8988T (cell line): Measurements from ENCODE around the gene SLC25A48.
"Not testable (repeated sequence)": the region's sequence is repeated elsewhere in the genome, so short reads cannot be mapped to it uniquely, and the experiment has no call there.

Source experiments
- DNase-seq: peaks from one replicate; pipeline ENCODE4 v3.0.0; 2011

SLC25A48 gene

DNA sequence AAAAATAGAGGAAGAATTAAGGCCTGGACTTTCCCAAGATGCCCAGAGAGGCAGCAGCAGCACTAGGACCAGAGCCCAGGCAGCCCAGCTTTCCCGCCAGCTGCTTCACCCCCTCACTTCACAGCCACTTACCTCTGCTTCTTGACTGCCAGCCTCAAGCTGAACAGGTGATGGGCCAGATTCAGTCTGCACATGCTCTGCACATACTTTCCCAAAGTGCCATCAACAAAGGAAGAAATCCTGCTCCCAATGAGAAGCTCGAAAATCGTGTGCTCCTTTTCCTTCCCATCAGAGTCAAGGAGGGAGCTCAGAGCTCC, 4.1 kb upstream of the SLC25A48 start:
- no peak for DNase-seq

DNA sequence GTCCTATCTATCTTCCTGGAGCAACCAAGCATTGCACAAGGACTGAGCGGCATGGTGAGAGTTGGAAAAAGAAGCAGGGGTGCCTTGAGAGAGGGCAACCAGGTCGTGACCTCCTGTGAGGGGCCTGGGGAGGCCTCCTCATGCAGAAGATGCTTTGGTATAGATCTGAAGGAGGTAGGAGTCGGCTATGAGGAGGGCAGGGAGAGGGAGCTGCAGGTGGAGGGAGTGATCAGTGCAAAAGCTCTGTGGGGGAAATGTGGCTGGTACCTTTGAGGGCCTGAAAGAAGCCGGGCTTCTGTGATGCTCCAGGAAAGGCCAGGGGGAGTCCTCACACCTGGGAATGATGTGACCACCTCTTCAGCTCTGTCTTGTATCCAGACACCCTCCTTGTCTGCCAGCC, 3.6 kb upstream of the SLC25A48 start:
- no peak for DNase-seq

DNA sequence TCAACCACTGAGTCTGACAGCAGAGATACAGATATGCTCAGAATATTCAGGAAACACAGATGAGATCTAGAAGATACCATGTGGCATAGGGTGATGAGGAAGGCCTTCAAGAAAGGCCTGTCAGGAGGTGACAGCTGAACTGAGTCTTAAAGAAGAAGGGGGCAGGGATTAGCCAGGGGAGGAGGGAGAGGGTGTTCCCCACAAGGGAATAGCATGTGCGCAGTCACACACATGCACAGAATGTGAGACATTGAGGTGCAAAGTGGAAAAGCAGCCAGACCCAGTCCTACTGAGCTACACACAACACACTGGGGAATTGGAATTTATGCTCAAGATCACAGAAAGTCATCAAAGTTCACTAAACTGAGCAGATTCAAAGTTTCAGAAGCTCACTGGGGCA, 3.0 kb upstream of the SLC25A48 start:
- DNase-seq = no peak

DNA sequence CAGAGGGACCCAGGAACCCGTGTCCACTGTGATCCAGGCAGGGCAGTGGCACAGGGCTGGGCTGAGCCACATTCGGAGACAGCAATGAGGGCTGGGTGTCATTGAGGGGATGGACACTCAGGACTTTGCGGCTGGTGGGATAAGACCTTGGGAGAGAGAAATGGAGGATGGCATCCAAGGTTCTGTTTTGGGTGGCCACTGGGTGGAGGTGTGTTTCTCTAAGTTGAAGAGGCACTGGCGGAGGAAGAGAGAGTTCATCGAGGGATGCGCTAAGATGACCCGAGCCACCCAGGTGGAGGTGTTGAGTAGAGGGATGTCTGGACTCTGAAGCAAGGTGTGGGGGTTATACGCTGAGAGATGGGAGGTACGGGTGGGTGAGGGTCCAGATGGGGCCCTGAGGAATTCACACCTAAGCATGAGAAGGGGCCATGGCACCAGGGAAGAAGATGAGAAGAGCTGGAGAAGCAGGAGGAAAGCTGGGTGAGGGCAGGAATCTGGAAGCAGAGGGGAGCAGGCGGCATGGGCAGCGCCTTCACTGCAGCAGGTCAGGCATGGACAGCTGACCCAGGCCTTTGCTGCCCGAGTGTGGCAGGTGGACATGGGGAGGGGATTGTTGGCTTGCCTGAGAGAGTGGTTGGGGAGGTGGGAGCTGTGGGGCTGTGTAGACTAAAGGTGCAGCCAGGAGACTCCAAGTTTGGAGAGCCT, 2.5 kb upstream of the SLC25A48 start:
- no peak for DNase-seq

DNA sequence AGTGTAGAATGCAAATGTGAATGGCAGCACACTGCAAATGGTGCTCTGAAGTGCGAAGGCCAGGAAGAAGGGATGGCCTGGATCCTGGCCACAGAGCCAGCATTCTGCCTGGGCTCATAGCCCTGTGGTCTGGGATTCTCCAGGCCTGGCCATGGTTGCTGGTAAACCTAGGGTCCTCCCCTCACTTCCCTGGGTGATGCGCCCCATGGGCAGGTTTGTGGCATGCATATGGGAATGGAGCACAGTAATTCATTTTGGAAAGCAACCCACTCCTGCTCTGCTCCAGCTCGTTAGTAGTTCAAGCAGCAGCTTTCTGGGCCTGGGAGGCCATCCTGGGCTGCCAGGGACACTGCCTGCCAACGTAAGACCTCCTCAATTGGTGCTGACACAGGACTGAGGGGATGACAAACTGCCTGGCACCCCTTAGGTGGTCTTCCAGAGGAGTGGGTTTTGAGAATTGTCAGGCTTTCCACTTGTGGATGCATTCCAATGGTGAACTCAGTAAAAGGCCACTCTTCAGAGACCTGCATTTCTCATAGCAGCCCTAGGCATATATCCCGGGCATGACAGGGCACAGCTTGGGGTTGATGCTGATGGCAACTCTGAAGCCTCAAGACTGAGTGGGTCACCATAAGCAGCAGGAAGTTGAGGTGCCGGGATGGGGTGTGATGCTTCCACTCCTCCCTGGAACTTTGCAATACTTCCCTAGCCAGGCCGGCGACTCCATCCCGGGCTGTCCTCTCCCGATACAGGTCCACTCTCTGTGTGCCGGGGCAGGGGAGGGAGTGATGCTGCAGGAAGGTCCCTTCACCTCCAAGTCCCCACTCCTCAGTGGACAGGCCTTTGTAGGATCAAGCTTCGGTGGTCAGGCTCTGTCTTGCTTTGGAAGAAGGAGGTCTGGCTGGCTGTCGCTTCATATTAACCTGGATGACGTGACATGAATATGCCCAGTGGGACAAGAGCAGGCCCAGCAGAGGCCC, 1.2 kb upstream of the SLC25A48 start:
- no peak for DNase-seq

DNA sequence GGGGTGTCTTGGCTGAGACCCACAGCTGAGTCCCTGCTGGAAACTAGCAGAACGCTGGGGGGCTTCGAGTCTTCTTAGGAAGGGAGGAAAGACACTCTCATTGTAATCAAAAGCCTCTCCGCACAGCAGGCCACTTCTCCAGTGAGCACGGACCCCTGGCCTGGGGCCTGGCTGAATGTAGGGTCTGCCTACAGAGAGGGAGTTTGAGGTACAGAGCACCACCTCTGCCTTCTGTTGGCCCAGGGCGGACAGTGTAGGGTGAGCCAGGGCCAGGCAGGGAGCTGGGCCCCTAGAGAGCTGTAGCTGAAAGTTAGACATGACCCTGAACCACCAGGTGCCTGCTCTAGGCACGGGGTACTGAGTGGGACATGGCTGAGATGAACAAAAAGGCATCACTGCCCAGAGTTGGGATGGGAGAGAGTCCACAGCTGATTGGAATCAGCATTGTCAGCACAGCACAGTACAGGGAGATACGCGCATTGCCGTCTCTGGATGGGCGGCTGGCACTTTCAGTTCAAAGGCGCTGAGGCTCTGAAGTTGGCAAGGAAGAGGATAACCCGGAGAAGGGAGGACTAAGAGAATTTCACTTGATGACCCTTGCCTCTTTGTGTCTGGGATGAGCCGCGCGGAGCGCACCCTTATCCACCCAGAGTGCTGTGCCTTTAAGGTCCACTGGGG, 363 bp upstream of the SLC25A48 start:
- DNase-seq = no peak

DNA sequence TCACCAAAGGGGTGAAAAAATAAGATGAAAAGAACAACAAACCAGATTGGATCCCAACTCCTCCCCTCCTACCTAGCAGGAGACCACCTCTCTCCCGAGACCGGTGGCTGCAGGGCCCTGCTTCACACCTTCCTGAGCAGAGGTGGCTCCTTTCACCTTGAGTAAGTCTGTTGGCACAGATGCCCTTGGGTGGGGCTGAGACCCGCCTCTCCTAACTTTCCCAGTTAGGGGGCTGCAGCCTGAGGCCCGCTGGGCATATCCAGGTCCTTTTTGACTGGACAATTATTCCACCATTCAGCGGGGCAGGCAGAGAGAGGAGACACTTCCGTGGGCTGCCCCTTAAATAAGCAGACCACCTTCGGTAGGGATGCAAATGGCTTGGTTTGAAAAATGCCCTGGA, 1.3 kb downstream of the SLC25A48 start:
- no peak for DNase-seq

DNA sequence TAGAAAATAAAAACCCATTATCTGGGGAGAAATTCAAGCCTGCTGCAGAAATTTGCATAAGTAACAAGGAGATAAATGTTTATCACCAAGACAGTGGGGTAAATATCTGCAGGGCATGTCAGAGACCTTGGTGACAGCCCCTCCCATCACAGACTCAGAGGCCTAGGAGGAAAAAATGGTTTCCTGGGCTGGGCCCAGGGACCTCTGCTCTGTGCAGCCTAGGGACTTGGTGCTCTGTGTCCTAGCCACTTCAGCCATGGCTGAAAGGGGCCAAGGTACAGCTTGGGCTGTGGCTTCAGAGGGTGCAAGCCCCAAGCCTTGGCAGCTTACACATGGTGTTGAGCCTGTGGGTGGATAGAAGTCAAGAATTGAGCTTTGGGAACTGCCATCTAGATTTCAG, 3.9 kb downstream of the SLC25A48 start:
- DNase-seq = not testable (repeated sequence)

DNA sequence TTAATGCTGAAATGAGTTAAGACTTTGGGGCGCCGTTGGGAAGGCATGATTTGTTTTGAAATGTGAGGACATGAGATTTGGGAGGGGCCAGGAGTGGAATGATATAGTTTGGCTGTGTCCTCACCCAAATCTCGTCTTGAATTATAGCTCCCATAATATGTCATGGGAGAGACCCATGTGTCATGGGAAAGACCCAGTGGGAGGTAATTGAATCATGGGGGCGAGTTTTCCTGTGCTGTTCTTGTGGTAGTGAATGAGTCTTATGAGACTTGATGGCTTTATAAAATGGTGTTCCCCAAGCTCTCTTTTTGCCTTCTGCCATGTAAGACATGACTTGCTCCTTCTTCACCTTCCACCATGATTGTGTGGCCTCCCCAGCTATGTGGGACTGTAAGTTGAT, 5.1 kb downstream of the SLC25A48 start:
- no peak for DNase-seq

DNA sequence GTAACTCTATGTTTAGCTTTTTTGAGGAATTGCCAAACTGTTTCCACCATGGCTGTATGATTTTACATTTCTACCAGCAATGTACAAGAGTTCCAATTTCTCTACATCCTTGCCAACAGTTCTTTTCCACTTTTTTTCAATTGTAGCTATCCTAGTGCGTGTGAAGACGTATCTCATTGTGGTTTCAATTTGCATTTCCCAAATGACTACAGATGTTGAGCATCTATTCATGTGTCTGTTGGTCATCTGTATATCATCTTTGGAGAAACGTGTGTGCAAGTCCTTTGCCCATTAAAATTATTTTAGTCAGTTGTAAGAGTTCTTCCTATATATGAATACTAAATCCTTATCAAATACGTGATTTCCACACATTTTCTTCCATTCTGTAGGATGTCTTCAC, 6.5 kb downstream of the SLC25A48 start:
- DNase-seq = no peak

DNA sequence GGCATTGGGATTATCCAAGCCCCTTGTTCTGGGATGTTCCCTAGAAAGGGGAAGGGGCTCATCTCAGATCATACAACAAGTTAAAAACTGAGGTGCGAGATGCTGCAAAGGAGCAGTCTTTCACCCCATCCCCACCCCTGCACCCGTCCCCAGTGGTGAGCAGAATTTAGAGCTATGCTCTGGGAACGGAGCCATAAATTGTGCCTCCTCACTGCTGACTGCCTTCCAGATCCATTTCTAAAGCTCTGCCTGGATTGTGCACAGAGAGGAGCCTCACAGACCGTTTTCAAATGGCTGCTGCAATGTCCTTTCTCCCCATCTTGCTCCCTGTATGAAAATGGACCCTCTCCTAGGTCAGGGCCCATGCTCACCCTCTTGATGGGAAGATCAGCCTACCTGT, 8.3 kb downstream of the SLC25A48 start:
- DNase-seq = no peak

DNA sequence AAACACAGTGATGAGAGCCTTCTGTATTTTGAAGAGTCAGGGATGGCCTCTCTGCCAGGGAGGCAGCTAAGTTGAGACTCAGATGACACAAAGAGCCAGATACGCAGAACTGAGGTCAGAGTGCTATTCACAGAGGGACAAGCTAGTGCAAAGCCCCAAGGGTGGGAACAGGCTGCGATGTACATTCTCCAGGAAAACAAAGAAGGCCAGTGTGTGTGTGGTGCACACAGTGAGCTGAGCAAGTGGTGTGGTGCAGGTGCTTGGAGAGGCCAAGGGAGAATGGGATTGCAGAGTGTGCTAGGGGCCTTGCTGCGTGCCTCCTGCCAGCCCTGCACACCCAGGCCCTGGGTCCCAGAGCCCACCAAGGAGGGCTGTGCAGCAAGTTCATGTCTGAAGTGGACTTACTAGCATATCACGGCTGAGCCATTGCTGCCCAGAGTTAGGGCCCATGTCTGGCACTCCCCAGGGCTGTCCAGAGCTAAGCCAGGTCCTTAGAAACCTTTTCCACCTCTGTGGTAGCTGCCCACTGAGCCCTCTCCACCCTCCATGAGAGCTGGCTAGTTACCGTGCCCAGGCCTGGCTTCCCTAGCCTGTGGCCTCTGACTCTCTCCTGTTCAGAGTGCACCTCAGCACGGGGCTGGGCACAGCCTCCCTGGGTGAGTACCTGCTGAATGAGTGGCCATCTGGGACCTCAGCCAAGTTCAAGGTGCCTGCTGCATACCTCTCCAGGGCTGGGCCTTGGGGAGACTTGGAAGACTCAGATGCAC, 9.3 kb downstream of the SLC25A48 start:
- no peak for DNase-seq

DNA sequence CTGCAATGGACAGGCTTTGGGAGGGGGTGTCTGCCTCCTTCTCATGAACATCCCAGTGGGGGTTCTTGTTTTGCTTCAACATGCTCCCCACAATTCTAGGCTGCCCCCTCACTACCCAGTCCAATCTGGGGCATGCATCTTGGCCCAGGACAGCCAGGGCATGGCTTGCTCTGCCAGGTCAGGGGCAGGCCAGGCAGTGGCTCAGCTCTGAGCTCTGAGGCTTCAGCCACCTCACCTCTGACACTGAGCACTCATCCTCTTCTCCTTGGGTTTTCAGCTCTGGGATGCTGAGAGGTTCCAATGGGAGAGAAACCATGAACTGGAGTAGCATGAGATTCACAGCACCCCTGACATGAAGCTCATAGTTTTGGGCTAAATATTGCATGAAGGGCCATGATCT, 11.8 kb downstream of the SLC25A48 start:
- no peak for DNase-seq

DNA sequence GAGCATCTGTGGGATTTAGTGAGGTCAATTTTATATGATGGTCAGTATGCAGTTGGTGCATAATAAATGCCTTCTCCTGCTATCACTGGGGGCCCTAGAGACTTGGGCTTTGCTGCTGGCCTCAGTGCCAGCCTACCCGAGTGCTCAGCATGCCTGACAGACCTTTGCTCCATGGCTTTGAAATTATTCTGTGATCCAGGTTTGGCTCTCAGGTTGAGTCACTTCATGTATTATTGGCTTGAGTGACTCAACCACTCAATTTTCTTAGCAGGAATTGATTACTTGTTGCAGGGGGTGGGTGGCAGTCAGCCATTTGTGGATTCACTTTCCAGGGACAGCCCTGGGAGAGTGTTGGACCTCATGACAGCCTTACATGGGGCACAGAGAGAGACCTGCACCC, 13.5 kb downstream of the SLC25A48 start:
- DNase-seq = no peak

DNA sequence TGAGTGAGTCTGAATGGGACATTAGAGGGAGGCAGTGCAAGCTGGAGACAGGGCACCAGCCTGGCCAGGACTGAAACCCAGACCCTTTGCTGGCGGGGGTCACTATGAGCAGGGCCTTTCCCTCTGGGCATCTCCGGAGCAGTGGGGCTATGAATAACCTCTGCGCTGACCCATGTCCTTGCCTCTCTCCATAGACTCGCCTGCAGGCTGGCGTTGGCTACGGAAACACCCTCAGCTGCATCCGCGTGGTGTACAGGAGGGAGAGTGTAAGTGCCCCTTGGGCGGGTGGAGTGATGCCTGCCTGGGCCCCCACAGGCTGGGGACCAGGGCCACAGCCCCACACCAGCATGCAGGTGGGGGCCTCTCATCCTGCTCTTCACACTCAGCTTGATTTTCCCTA, 15.8 kb downstream of the SLC25A48 start:
- DNase-seq = no peak

DNA sequence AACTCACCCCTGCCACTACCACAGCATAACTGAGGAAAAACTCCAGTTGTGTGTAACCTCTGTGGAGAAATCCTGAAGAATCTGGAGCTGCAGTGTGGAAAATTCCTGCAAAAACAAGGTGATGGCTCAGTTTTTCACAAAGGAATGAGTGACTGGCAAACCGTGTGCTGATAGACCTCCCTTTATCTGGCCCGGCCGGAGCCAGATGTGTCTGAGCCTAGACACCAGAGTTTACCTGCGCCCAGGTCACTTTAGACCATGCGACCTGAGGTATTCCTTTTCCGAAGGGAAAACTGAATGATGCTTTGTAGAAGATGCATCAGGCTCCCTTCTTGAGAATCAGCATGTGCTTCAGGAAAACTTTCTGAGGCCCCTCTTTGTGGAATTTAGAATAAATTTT, 16.2 kb downstream of the SLC25A48 start:
- no peak for DNase-seq

DNA sequence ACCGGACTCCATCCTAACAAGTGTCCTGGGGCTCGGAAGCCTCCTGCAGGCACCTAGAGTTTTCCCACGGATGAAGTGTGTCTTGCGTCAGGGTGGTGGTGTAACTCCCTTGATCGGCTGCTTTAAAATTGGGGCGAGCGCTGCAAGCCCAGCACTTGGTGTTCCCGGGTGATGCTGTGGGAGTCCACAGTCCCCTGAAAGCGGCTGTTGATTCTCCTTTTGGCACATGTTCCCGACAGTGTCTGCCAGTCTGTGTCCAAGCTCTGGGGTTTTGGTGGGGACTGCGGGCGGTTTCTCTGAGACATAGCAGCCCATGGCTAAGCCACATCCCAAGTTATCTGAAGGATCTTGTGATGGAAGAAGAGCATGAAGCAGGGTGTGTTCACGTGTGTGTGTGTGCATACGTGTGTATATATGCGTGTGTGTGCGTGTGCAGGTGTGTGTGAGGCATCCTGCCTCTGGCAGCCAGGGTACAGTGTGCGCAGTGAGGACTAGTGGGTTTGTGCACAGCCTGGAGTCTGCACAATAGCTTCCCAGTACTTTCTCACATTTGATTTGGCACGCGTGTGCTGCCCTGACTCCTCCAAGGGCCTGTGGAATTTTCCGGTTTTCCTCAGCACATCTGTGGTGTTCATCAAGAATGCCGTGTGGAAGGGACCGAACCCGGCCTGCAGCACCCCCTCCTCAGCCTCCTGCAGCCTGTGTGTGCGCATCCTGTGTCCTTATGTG, 16.9 kb downstream of the SLC25A48 start:
- DNase-seq = no peak

DNA sequence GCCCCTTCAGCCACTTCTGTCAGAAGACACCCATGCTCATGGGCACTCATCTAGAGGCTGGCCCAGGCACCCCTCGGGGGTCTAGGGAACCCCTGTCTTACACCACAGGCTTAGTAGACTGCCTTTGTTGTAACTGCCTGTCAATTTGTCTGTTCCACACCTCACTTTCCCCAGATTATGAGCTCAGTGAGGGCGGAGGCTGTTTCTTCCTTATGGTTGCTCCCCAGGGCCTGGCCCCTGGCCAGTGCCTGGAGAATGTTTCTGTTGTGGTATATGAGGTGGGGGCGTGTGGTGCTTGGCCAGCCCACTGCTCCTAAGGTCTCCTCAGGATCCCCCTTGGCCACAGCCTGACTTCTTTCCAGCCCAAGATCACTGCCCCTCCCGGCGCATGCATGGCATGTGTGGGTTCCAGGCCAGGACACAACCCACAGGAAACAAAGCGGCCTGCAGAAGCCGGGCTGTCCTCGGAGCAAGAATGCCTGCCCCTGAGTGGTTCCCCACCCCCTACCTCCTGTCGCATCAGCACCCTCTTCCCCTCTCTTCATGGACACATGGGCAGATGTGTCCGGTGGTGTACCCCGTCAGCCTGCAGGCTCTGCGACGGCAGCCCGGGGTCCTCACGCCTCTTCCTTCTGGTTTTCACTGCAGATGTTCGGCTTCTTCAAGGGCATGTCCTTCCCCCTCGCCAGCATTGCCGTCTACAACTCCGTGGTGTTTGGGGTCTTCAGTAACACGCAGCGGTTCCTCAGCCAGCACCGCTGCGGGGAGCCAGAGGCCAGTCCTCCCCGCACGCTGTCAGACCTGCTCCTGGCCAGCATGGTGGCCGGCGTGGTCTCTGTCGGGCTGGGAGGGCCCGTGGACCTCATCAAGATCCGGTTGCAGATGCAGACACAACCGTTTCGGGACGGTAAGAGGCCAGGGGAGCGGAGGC, 17.7 kb downstream of the SLC25A48 start:
- no peak for DNase-seq

DNA sequence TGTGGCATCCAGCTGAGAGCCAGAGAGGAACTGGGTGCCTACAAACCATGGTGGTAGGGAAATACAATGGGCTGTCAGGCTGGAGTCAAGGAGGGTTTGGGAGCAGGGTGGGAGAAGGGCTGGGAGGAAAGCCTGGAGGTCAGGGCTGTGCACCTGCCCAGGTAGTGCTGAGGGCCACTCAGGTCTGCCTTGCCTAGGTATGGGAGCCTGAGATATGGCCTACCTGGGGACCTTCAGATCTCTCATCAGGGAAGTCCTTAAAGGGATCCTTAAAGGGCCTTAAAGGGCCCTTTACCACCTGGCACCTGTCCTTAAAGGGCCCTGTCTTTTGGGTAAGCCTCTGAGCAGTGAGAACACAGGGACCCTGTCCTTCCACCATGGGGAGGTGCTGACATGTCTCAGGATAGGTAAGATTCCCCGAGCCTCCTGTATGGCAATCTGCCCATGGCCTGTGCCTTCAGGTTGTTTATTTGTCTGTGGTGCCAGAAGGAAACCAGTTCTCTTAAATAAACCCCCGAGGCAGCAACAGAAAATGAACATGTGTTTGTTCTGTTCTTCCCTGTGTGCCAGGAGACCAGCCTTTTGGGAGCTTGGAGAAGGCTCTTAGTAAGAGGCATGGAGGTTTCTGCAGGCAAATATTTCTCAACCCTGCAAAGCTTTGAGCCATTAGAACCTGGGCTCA, 23.3 kb downstream of the SLC25A48 start:
- no peak for DNase-seq

DNA sequence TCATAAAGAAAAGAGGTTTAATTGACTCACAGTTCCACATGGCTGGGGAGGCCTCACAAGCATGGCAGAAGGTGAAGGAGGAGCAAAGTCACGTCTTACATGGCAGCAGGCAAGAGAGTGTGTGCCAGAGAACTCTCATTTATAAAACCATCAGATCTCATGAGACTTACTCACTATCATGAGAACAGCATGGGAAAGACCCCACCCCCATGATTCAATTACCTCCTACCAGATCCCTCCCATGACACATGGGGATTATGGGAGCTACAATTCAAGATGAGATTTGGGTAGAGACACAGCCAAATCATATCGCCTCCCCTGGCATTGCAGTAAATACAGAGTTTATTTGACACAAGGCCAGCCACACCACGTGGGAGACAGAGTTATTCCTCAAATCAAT, 24.7 kb downstream of the SLC25A48 start:
- DNase-seq = not testable (repeated sequence)

DNA sequence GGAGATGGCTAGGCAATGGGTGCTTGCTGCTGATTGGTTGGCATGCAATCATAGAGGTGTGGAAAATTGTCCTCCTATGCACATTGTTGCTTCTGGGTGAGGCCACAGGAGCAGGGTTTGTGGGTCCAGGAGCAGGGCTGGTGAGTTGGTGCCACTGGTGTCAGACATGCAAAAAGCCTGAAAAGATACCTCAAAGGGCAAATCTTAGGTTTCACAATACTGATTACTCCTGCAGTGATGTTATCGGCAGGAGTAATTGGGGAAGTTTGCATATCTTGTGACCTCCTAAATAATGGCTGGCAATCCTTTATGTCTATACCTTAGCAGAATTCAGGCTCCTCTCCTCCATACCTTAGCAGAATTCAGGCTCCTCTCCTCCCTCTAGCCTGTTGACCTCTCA, 25.2 kb downstream of the SLC25A48 start:
- DNase-seq = no peak
